ENCODE data around the gene MAPK11.

MAPK11 gene

DNA sequence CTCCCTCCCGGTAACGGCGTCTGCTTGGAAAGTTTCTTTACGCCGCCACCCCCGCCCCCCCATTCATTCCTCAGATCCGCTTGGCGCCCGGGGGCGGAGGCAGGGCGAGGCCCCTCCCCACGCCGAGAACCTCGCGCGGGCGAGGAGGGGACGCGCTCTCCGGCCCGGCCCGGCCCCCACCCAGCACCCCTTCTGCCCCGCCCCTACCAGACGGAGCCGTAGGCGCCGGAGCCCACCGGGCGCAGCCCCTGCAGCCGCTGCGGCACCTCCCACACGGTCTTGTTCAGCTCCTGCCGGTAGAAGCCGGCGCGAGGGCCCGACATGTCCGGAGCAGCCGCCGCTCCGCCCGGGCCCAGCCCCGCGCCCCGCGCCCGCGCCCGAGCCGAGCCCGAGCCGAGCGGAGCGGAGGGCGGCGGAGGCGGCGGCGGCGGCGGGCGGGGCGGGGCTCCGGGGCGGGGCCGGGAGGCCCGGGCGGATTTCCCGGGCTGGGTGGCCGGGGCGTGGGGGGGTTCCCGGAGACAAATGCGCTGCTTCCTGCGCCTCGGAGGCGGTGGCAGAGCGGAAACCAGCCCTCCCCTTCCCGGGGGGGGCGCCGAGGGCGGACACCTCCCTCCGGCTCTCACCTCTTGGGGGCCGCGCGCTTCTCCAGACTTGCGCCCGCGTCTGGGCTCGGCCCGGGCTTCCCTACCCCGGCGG, at the start of gene MAPK11:
Gene MAPK11, minus strand, starts transcription at position 411 of the 696 bp plus-strand sequence. Its CDS starts 88 bp downstream, at position 323.
- peak; percentile 82 for DNase-seq (ENCODE audit: low spot score)

DNA sequence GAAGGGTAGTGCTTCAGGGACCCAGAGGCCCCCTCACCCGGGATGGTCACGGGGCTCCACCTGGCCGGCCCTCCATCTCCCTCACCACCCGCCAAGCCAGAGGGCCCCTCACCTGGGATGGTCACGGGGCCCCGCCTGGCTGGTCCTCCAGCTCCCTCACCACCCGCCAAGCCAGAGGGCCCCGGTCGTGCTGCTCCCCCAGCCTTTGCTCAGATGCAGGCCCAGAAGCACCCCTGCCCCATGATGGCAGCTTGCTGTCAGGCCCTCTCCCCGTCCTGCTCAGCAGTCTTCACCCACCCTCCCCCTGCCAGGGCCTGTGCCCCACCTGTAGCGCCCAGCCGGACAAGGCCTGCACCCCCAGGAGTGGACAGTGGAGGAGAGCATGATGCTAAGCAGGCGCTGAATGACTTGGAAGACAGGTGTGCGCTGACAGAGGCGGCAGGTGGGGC, 49.3 kb upstream of the MAPK11 start:
- DNase-seq (ENCODE audit: low spot score) = no peak

DNA sequence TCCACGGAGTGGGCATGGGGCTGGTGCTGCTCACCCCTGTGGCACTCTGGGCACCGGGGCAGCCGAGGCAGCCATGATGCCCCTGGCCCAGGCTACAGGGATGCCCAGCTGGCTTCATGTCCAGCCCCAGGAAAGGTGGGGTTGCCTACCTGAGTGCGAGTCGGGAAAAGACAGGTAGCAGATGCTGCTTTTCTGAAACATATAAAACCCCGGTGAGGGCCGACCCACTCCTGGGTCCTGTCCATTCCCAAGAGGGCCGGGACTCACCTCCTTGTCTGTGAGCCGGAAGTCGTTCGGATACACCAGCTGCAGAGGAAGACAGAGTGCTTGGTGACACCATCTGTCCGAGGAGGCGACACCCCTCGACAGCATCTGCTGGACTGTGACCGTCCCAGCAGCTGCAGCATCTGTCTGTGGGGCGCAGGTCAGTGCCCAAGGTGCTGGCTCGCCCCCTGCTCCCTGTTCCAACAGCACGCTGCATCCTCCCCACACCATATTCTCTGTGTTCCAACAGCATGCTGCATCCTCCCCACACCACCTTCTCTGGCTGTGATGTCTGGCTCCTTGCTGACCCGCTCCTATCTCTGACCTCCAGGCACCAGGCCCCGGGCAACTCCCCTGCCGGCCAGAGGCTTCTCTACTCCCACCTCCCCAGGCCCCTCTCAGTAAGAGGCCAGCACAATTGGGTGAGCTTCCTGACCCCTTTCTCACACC, 48.7 kb upstream of the MAPK11 start:
- no peak for DNase-seq (ENCODE audit: low spot score)

DNA sequence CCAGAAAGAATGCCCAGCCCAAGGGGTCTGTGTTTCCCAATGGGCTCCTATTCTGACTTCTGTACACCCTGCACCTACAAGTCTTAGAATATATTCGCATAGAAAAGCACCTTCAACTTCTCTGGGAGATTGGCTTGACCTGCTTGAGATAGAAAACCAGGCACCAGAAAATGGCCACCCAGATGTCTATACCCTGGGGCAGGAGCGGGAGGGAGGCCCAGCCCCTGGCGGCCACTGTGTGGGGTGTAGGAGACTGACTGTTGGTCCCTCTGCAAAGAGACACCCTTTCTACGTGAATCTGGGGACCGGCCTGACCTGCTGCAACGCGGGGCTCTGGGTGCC, 48.1 kb upstream of the MAPK11 start:
- DNase-seq (ENCODE audit: low spot score) = no peak

DNA sequence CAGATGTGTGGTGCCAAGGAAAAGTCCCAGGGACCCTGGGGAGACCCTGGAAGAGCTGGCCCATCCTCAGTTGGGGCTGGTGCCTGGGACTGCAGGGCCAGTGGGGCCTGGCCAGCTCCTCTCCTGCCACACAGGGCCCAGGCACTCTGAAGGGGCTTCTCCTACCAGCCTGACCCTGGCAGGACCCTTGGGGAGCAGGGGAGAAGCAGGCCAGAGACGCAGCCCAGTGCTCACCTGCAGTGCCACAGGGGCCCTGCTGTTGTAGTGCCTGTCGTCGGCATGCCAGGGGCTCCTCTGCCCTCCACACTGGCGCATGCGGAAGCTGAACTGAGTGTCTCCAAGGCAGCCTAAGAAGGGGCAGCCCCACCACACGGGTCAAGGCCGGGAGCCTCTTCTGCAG, 47.5 kb upstream of the MAPK11 start:
- no peak for DNase-seq (ENCODE audit: low spot score)

DNA sequence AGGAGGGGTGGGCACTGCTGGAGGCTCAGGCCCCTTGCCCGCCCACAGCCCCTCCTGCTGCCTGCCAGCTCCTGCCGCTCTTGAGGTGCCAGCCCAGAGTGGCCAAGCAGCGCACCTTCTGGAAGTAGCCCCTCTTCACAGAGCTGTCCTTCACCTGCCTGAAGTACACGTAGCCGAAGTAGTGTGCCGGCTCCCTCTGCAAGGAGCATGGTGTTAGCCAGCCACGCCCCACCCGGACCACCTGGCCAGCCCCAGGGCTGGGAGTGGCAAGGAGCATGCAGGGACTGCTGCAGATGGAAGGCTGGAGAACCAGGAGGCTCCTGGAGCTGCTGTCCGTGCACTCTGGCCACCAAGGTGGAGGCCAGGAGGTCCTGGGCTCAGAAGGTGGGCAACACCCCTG, 47.0 kb upstream of the MAPK11 start:
- no peak for DNase-seq (ENCODE audit: low spot score)

DNA sequence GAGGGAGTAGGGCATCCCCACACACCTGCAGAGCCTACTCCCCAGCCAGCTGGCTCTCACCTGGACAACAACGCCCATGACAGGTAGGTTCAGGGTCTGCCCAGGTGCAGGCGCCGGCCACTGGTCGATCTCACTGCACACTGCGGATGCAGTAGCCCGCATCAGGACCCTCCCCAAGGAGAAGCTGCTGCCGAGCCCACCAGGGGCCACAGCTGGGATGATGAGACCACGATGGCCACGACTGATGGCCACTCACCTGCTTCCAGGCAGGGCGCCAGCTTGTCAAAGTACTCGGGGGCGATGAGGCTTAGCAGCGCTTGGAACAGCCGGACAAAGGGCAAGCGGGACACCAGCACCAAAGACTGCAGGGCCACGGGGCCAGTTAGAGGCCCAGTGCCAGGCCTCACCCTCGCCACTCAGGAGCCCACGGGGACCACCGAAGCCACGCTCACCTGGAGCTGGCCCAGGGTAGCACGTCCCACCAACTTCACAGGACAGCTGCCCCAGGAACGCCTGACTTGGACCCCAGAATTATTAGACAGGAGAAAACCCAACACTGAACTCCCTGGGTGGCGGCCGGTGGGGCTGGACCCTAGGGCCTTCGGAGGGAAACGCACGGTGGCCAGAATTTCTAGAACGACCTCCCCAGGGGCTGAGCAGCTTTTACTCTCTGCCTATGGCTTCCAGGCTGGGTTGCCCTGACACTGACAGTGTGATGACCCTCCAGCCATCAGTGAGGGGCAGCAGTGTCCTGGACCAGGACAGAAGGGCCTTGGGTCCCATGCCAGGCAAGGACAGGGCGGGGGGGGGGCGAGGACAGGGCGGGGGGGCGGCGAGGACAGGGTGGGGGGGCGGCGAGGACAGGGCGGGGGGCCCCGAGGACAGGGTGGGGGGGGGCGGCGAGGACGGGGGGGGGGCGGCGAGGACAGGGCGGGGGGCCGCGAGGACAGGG, 46.2 kb upstream of the MAPK11 start:
- DNase-seq (ENCODE audit: low spot score) = no peak

DNA sequence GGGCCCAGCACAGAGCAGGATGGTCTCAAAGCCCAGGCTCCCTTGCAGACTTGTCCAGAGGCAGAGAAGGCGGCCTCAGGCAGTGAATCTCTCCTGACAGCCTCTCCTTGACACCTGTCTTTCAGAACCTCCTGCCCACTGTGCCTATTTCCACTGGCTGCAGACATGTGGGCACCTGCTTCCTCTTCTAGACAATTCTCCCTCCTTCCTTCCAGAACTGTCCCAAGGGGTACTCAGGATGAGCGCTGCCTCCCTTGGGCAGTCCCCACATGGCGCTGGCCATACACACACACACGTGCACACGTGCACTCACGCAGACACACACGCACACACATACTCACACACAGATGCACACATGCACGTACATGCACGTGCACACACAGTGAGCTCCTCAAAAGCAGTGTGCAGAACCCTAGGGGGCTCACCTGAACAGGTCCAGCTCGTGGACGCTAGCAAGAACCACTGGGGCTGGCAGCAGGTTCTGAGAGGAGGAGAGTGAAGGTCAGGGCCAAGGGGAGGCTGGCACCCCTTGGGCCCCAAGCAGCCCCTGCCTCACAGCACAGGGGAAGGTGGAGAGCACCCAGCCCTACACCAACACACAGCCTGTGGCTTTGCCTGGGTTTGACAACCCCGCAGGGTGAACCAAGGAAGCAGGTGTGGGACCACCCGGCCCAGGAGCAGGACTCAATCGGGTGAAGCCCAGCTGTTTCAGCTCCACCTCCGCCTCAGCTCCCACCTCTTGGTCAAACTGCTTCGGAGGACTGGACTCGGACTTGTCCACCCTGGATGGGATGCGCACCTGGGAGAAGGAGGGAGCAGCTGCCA, 45.3 kb upstream of the MAPK11 start:
- no peak for DNase-seq (ENCODE audit: low spot score)

DNA sequence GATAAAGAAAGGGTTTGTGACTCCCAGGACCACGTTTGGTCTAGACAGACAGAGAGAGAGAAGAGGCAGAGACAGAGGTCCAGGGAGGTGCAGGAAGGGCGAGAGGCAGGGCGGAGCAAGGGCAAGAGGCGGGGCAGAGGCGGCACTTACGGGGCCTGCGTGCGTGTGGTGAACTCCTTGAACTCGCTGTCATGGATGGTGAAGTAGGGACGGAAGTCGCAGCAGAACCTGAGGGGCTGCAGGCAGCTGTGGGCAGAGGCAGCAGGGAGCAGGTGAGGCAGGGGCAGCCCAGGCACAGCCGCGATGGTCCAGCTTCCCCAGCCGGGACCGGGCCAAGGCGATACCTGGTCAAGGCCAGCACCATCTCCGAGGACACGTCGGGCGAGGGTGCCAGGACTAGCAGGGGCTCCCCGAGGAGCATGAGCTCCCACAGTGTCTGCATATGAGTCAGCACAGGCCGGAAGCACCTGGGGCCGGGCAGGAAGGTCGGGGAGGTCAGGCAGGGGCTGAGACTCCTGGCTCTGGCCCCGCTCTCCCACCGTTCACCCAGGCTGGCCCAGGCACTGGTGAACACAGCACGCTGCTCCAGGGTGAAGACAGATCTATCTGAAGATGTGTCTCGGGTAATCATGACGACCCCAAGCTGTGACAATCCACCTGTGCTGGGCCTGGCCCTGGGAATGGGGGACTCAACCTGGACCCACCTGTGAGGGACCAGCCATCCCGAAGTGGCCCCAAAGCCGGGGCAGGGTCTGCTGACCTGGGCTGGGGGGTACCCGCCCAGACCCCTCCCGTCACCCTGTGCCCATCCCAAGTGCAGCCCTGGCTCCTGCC, 44.5 kb upstream of the MAPK11 start:
- DNase-seq (ENCODE audit: low spot score) = peak; percentile 71

DNA sequence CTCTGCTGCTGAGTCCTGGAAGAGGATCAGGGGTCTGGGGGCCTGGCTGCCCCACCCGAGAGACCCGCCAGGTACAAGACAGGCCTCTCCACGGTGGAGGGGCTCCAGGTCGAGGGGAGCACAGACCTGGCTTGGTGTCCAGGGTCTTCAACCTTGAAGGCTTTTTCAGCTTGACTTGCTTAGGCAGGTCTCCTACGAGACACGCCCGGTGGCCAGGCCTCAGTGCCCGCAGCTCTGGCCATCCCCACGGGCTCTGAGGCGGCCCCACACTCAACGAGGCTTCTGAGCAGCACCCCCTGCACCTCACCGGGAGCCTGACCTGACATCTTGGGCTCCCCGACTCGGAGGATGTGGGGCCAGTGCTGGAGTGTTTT, 43.9 kb upstream of the MAPK11 start:
- DNase-seq (ENCODE audit: low spot score) = no peak

DNA sequence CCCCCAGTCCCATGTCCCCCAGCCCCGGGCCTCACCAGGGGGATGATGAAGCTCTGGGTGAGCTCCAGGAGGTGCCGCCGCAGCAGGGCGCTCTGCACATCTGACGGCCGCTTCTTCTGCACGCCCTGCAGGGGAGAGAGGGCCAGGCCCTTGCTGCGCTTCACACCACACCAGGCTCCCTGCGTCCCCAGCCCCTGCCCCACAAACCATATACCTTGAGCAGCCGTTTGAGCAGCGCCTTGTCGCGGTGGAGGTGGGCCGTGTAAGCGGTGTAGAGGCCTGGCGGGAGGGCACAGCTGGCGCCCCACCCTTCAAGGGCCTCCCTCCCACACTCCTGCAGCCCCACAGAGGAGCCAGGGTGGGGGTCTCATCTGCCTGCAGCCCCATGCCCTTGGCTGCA, 43.4 kb upstream of the MAPK11 start:
- no peak for DNase-seq (ENCODE audit: low spot score)

DNA sequence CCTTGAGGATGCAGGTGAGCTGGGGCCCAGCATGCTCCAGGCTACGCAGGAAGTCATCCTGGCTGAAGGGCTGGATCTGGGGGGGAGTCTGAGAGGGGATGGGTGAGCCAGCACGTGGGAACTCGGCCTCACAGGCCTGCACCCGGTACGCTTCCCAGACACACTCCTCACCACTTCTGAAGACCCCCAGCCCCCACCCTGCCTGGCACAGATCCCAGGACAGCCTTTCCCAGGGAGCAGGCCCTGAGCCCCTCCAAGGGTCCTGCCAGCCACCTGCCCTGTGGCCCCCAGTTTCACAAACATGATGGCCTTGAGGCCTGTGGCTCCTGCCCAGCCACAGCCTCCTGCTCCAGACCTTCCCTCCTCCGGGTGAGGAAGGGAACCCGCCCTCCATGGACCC, 42.8 kb upstream of the MAPK11 start:
- DNase-seq (ENCODE audit: low spot score) = no peak

DNA sequence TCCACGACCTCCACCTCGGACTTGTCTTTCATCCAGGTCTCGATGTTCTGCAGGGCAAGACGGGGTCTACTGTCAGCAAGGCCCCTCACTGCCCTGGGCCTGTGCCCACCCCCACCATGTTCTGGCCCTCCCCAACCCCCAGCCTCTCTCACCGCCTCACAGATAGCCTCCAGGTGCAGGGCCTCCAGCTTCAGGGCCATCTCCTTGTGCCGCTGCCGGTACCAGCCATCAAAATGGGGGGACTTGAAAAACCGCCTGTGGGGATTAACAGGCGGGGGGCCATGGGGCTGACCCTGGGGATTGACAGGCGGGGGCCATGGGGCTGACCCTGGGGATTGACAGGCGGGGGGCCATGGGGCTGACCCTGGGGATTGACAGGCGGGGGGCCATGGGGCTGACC, 42.2 kb upstream of the MAPK11 start:
- DNase-seq (ENCODE audit: low spot score) = no peak

DNA sequence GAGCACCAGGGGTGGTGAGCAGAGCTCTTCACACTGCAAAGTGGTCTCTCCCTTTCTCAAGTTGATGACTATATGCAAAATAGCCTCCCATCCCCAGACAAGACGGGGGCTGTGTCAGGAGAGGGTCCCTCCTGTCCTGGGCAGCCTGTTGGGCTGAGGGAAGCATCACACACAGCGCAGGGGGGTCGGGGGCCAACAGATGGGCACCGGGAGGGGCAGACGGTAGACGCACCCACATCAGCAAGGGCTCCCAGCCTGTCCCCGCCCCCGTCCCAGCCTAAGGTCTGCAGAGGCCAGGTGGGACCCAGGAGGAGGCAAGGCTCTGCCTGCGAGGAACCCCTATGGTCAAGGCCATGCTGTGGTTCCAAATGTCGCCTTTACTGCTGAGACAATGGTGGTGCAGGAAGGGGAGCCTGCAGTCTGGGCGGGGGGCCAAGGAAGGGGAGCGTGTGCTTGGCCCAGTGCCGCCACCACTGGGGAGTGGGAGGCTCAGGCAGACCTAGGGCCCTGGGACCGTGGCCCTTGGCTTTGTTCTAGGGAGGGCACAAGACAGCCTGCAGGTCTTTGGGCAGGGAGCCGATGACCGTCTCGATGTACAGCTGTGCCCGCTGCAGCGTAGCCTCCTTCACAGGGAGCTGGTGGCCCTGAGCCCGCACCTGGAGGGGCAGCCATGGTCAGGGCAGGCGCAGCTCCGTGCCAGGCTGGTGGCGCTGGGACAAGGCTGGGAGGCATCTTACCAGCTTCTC, 41.6 kb upstream of the MAPK11 start:
- DNase-seq (ENCODE audit: low spot score) = no peak

DNA sequence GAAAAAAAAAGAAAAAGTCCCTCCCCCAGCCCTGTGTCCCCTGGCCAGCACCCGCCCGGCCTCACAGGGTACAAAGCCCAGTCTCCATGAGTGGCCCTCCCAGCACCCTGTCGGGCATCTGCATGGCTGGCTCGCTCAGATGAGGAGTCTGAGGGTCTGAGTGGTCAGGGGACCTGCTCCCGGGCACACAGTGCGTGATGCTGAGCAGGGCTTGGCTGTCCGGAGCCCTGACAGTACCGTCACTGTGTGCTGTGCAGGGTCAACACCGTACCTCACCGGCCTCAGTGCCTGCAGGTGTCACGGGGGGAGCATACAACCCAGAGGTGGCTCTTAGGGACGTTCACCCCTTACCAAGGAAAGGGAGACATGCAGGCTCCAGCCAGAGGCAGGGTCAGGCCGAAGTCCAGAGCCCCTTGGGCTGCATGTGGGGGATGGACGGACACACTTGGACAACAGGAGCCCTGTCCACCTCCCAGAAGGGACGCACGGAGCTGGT, 40.8 kb upstream of the MAPK11 start:
- no peak for DNase-seq (ENCODE audit: low spot score)

DNA sequence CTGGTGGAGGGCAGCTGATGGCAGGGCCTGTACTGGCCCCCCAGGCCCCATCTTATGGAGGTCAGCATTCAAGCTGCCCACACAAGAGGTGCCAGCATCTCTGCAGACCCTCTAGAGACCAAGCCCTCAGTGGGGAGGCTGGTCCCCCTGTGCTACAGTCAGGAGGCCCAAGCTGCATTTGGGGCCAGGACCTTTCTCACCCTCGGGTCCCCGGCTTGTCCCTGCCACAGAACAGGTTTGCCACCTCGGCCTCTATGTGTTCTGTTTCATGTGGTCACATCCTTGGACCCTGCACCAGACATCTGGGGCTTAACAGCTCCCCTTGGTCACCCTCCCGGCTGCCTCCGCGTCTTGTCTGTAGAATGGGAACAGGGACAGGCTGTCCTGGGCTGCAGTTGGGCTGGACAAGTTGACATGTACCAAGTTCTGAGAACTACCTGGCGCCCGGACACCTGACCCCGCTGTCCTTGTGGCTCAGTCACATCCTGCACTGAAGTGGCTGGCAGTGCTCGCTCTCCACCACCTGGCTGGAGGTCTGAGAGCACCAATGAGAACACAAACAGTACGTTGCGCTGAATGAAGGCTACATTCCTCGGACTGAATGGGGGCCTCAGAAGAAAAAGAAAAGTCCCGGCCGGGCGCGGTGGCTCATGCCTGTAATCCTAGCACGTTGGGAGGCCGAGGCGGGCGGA, 40.0 kb upstream of the MAPK11 start:
- DNase-seq (ENCODE audit: low spot score) = no peak

DNA sequence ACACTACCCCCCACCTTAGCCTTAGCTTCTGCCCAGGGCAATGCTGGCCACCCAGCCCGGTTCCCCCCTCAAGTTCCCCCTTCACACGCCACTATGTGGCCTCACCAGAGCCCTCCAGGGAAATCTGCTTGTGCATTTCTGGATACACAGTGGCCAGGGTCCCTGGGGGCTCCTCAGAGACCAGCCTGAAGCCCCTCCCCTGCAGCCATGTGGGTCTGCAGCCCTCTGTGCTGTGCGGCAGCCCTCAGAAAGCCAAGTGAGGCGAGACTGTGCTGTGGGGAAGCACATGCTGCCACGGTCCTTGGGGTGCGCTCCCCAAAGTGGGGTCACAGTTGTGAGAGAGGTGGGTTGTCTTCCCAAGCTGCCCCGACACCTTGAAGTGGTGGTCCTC, 39.4 kb upstream of the MAPK11 start:
- DNase-seq (ENCODE audit: low spot score) = no peak

DNA sequence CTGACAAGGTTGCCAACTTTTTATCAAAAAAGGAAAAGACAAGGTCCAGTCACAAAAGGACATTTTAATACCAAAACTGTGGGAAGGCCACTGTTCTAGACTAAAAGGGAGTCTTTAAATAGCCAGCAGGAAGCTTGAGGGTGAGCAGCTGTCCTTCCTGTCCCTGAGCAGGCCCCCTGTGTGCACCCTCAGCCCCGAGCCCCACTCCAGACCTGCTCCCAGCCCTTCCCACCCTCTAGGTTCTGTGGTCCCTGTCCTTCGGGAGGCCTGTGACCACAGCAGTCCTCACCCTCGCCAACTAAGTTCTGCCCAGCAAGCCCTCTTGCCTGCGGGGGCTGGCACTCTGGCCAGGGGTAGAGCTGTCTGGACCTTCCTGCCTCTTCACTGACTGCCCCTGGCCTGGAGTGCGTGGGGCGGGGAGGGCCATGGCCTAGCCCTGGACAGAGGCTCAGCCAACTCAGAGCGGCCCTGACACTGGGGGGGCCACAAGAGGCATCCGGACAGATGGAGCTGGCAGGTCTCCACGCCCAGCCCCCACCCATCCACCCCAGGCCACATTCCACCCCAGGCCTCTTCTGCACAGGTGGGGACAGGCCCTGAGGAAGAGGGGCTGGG, 38.9 kb upstream of the MAPK11 start:
- DNase-seq (ENCODE audit: low spot score) = no peak

DNA sequence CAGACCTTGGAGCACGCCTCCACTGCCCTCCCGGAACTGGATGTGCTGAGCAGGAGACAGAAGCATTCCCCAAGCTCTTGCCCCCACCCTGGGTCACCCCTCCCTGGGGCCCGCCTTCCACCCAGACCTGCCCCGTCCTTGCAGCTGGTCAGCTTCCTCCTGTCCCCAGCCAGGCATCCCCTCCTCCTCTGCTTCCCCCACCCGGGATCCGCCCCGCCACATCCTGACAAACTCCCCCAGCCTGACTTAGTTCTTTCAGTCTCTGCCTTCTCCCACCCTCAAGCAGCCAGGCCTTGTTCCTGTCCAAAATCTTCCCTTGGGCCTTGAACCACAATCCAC, 38.4 kb upstream of the MAPK11 start:
- DNase-seq (ENCODE audit: low spot score) = no peak
